ENCODE measurements around the gene SLC35A1.
A peak's percentile ranks its signal among the peaks of the same experiment; 100 is the strongest.

Gene SLC35A1

GRCh38 chr6:87472525-87473418 is at the start of gene SLC35A1:
TSS of gene SLC35A1 (plus strand) at chr6:87472974. CDS start at chr6:87473004, 30 bp downstream.
- TF ChIP-seq CTCF (IDR thresholded peaks at IDR 0.05; ENCODE audit: control extremely low read depth, extremely low read depth, low read depth, missing control alignments), result no peak
- ChIA-PET POLR2A (interaction anchor here (0.6 kb wide), 1 partner anchor 78 kb away, joined by 3 read pairs; no protein-coding TSS in a partner anchor), CTCF (interaction anchor here (0.6 to 1.2 kb wide), 2 partner anchors 12 to 22 kb away, joined by 3 to 4 read pairs; no protein-coding TSS in a partner anchor)
- peak; percentile 92 for DNase-seq (ENCODE audit: extremely low spot score)

DNA sequence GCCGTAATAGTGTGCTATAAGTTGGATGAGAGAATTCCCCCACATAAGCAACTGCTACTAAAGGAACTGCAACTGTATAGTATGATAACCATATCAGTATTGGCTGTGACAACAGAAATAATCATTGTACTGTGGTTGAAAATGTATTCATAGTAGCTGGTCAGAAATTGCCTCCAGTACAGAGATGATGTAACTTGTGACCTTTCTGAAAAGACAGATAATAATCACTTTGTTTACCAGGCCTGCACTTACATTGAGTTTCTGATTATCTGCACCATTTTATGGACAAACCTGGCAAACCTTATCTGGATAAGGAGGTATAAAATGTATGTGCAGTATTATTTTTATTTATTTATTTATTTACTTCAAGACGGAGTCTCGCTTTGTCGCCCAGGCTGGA is 46.0 kb upstream of the SLC35A1 start:
- TF ChIP-seq CTCF (IDR thresholded peaks at IDR 0.05; ENCODE audit: control extremely low read depth, extremely low read depth, low read depth, missing control alignments), result no peak
- POLR2A ChIA-PET, result no interaction called here
- CTCF ChIA-PET, result interaction anchor here (1.6 kb wide), 1 partner anchor 15 kb away, joined by 3 read pairs; no protein-coding TSS in a partner anchor
- no peak for DNase-seq (ENCODE audit: extremely low spot score)

- ChIA-PET CTCF (interaction anchor here (1.2 kb wide), 1 partner anchor 1022 kb away, joined by 3 read pairs; no protein-coding TSS in a partner anchor), POLR2A (no interaction called here)
- TF ChIP-seq CTCF (IDR thresholded peaks at IDR 0.05; ENCODE audit: control extremely low read depth, extremely low read depth, low read depth, missing control alignments), result no peak
- DNase-seq (ENCODE audit: extremely low spot score), result no peak
Observed at GRCh38 chr6:87430499-87430898, 42.3 kb upstream of the SLC35A1 start.

DNA sequence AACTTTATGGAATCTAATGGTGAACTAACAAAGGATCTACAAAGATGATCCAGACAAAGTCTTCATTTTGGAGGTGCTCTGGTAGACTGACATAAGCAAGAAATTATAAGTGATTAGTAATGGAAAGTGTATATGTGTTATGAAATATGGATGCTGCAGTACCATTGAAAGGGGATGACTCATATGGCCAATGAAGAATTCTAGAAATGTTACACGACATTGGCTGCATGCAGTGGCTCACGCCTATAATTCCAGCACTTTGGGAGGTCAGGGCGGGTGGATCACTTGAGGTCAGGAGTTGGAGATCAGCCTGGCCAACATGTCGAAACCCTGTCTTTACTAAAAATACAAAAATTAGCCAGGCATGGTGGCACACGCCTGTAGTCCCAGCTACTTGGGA is 41.5 kb upstream of the SLC35A1 start:
- CTCF ChIA-PET, result interaction anchor here (1.2 kb wide), 1 partner anchor 1021 kb away, joined by 3 read pairs; no protein-coding TSS in a partner anchor
- POLR2A ChIA-PET, result no interaction called here
- DNase-seq (ENCODE audit: extremely low spot score), result no peak
- TF ChIP-seq CTCF (IDR thresholded peaks at IDR 0.05; ENCODE audit: control extremely low read depth, extremely low read depth, low read depth, missing control alignments), result no peak

DNA sequence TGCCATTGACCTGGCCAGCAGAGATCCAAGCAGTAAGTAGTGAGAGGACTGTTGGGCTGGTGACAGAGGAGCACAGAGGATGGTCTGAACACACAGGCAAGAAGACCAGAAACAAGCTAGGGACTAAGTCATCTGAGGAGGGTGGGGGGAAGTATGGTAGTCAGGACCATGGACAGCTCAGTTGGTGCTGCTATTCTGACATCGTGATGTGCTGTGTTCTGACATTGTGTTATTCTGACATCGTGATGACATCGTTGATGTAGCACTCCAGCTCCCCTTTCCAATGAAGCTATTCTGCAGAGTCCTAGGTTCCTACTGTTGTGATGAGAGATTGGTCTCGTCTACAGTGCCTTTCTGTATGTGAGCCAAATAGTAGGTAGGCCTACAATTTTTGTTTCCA is 36.3 kb upstream of the SLC35A1 start:
- ChIA-PET CTCF (interaction anchor here (0.7 to 1.4 kb wide), 4 partner anchors 13 to 43 kb away, joined by 3 read pairs; no protein-coding TSS in a partner anchor), POLR2A (no interaction called here)
- DNase-seq (ENCODE audit: extremely low spot score), result peak; percentile 51
- no peak for TF ChIP-seq CTCF (IDR thresholded peaks at IDR 0.05; ENCODE audit: control extremely low read depth, extremely low read depth, low read depth, missing control alignments)

DNA sequence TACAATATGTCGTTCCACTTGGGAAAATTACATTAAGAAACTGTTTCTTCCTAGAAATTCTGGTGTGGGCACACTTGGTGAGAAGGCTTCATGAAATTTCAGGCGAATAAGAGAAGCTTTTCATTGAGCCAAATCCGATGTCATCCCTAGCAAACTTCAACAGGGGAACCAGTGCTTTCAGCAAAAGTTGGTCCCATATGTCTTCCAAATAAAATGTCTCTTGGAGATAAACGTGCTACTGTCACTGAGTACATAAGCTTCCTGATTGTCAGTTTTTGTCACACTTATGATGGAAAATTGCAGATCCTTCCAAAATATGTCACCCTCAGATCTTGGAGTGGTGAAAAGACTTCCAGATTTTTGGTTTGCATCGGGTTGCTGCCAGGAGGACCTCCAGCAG is 31.1 kb upstream of the SLC35A1 start:
- ChIA-PET CTCF (interaction anchor here (1.1 kb wide), 1 partner anchor 14 kb away, joined by 3 read pairs; no protein-coding TSS in a partner anchor), POLR2A (no interaction called here)
- TF ChIP-seq CTCF (IDR thresholded peaks at IDR 0.05; ENCODE audit: control extremely low read depth, extremely low read depth, low read depth, missing control alignments), result no peak
- DNase-seq (ENCODE audit: extremely low spot score), result no peak

Data from GM10248 (cell line).